GM23338 (cell line): ENCODE measurements around the gene PASK. TPM values are rescaled to one million over a fixed set of nuclear protein-coding genes. Genes with fewer than 3 reads are reported as not detected.

ENCODE experiments used
- ATAC-seq: fragments of 200-7000 bp; cut with Tn5 transposase; 3 replicates; pipeline ENCODE4 v1.9.1; 2020
- DNase-seq: peaks from one replicate; pipeline ENCODE4 v3.0.0-alpha.2; 2015; ENCODE audit warnings: low spot score
- H2AFZ ChIP-seq: fragments of 200-600 bp; sonication (generic); 2 replicates; pipeline ENCODE4 v1.8.0; 2016; ENCODE audit warnings: antibody characterized with exemption, mild to moderate bottlenecking, moderate library complexity
- H3F3A ChIP-seq: fragments of 200-600 bp; sonication (generic); replicated peaks from 2 replicates; pipeline ENCODE4 v1.8.0; 2017; ENCODE audit warnings: antibody characterized with exemption, mixed run types, low read depth
- H3K27ac ChIP-seq: fragments of 200-600 bp; sonication (generic); 2 replicates; pipeline ENCODE4 v1.6.1; 2016; ENCODE audit warnings: low read depth
- H3K27me3 ChIP-seq: fragments of 200-600 bp; sonication (generic); 2 replicates; pipeline ENCODE4 v1.8.0; 2016; ENCODE audit warnings: mild to moderate bottlenecking, mixed run types, moderate library complexity; ENCODE audit not compliant: insufficient read depth
- H3K36me3 ChIP-seq: fragments of 200-600 bp; sonication (generic); 2 replicates; pipeline ENCODE4 v1.8.0; 2016; ENCODE audit warnings: mild to moderate bottlenecking; ENCODE audit not compliant: insufficient read depth
- H3K4me1 ChIP-seq: fragments of 200-600 bp; sonication (generic); 2 replicates; pipeline ENCODE4 v1.8.0; 2016; ENCODE audit warnings: mild to moderate bottlenecking, moderate library complexity; ENCODE audit not compliant: insufficient read depth
- H3K4me2 ChIP-seq: fragments of 200-600 bp; sonication (generic); 2 replicates; pipeline ENCODE4 v1.7.1; 2017; ENCODE audit warnings: mixed run types
- H3K4me3 ChIP-seq: fragments of 200-600 bp; sonication (generic); 2 replicates; pipeline ENCODE4 v1.6.1; 2016; ENCODE audit warnings: mixed run types
- H3K79me2 ChIP-seq: fragments of 200-600 bp; sonication (generic); replicated peaks from 2 replicates; pipeline ENCODE4 v1.8.0; 2017; ENCODE audit warnings: mild to moderate bottlenecking; ENCODE audit not compliant: insufficient read depth
- H3K9me2 ChIP-seq: fragments of 200-600 bp; sonication (generic); 2 replicates; pipeline ENCODE4 v1.8.0; 2017; ENCODE audit not compliant: insufficient read depth
- H4K20me1 ChIP-seq: fragments of 200-600 bp; sonication (generic); replicated peaks from 2 replicates; pipeline ENCODE4 v1.8.0; 2017; ENCODE audit warnings: mild to moderate bottlenecking; ENCODE audit not compliant: insufficient read depth
- H3K27ac Mint-ChIP-seq: 2 replicates; pipeline ENCODE4 v1.8.0; 2020; ENCODE audit warnings: inconsistent platforms, mild to moderate bottlenecking, moderate library complexity, mixed read lengths
- H3K27me3 Mint-ChIP-seq: 3 replicates; pipeline ENCODE4 v1.8.0; 2022; ENCODE audit warnings: low read depth, mild to moderate bottlenecking, moderate library complexity, mixed read lengths, inconsistent platforms; ENCODE audit not compliant: insufficient read depth, poor library complexity
- H3K36me3 Mint-ChIP-seq: 3 replicates; pipeline ENCODE4 v1.8.0; 2021; ENCODE audit warnings: low read depth, mild to moderate bottlenecking, inconsistent platforms, moderate library complexity, mixed read lengths
- H3K4me1 Mint-ChIP-seq: 3 replicates; pipeline ENCODE4 v1.8.0; 2020; ENCODE audit warnings: mild to moderate bottlenecking, inconsistent platforms, mixed read lengths
- H3K4me3 Mint-ChIP-seq: 3 replicates; pipeline ENCODE4 v1.8.0; 2021; ENCODE audit warnings: moderate library complexity, mild to moderate bottlenecking, inconsistent platforms, mixed read lengths
- H3K9me3 Mint-ChIP-seq: 3 replicates; pipeline ENCODE4 v1.8.0; 2020; ENCODE audit warnings: moderate library complexity, mild to moderate bottlenecking, inconsistent platforms, mixed read lengths
- ETS1 ChIP-seq: IDR thresholded peaks from 2 replicates; pipeline ENCODE4 v1.6.1; 2016; ENCODE audit warnings: antibody characterized with exemption
- EZH2 ChIP-seq: fragments of 200-600 bp; sonication (generic); IDR thresholded peaks from one replicate; pipeline ENCODE4 v1.8.0; 2017; ENCODE audit warnings: antibody characterized with exemption, mild to moderate bottlenecking, low read depth; ENCODE audit not compliant: unreplicated experiment
- EZH2phosphoT487 ChIP-seq: fragments of 200-600 bp; sonication (generic); IDR thresholded peaks from one replicate; pipeline ENCODE4 v1.8.1; 2018; ENCODE audit warnings: antibody characterized with exemption; ENCODE audit not compliant: unreplicated experiment
- JUNB ChIP-seq: IDR thresholded peaks from one replicate; pipeline ENCODE4 v1.6.1; 2016; ENCODE audit warnings: antibody characterized with exemption; ENCODE audit not compliant: unreplicated experiment
- NANOG ChIP-seq: IDR thresholded peaks from 2 replicates; pipeline ENCODE4 v1.6.1; 2016; ENCODE audit warnings: antibody characterized with exemption, borderline replicate concordance
- POLR2AphosphoS5 ChIP-seq: IDR thresholded peaks from 2 replicates; pipeline ENCODE4 v1.6.1; 2016; ENCODE audit warnings: antibody characterized with exemption, low read depth
- REST ChIP-seq: IDR thresholded peaks from one replicate; pipeline ENCODE4 v1.6.1; 2018; ENCODE audit warnings: antibody characterized with exemption; ENCODE audit not compliant: unreplicated experiment
- STAT1 ChIP-seq: IDR thresholded peaks from one replicate; pipeline ENCODE4 v1.6.1; 2016; ENCODE audit warnings: antibody characterized with exemption; ENCODE audit not compliant: unreplicated experiment
- ZNF114 ChIP-seq: fragments of 250-450 bp; sonication (Bioruptor Pico); IDR thresholded peaks from 2 replicates; pipeline ENCODE4 v1.5.0; 2020; ENCODE audit warnings: mild to moderate bottlenecking, moderate library complexity
- ZNF331 ChIP-seq: fragments of 250-450 bp; sonication (Bioruptor Pico); IDR thresholded peaks from 2 replicates; pipeline ENCODE4 v1.5.0; 2020; ENCODE audit warnings: low read depth, mild to moderate bottlenecking, moderate library complexity
- ZNF462 ChIP-seq: fragments of 250-450 bp; sonication (Bioruptor Pico); IDR thresholded peaks from 2 replicates; pipeline ENCODE4 v1.5.0; 2020; ENCODE audit warnings: mild to moderate bottlenecking, moderate library complexity
- polyA plus RNA-seq: library from polyadenylated mRNA; unstranded; fragments of >200 nt; fragmentation: Nextera tagmentation; extraction: Ambion mirVana; gene quantifications from 2 replicates; pipeline ENCODE4 v1.2.1, GENCODE V29; 2016
- total RNA-seq: library from RNA; depleted of rRNA; stranded (reverse); fragments of >200 nt; shearing (Covaris generic); gene quantifications from 2 replicates; pipeline ENCODE4 v1.2.3, GENCODE V29; 2014

PASK gene
- total and polyA plus RNA-seq, 2 experiments from 2014 or later: 12.5 to 38.4 TPM

- Histone ChIP-seq H3K4me2 (peak overlapping the region; percentile 79), H3K36me3 (peaks cover under 1% of the 10 kb centered on the region; the same call in 1 of the 2 replicates), H3K27ac (no peak overlapping the region), H3K79me2 (peaks cover 37% of the 10 kb centered on the region), H2AFZ (peak overlapping the region; percentile 99; the same call in 1 of the 2 replicates), H3F3A (peaks cover 7% of the 10 kb centered on the region; the same call in 1 of the 2 replicates), H3K27me3 (no peaks in the 10 kb centered on the region), H4K20me1 (peaks cover 16% of the 10 kb centered on the region), H3K4me1 (peaks cover 4% of the 10 kb centered on the region; the same call in 1 of the 2 replicates), H3K9me2 (no peaks in the 10 kb centered on the region), H3K4me3 (peak overlapping the region; percentile 94)
- no peak for TF ChIP-seq REST
- TF ChIP-seq ZNF462 (CRISPR knock-in tag): no peak
- TF ChIP-seq ZNF331 (CRISPR knock-in tag): no peak
- no peak for TF ChIP-seq EZH2
- no peak for TF ChIP-seq JUNB
- TF ChIP-seq STAT1: no peak
- no peak for TF ChIP-seq EZH2phosphoT487
- no peak for TF ChIP-seq ETS1
- no peak for TF ChIP-seq NANOG
- no peak for TF ChIP-seq ZNF114
- no peak for TF ChIP-seq POLR2AphosphoS5
- Mint-ChIP-seq H3K4me3 (peak overlapping the region; percentile 95), H3K36me3 (peaks cover 19% of the 10 kb centered on the region), H3K9me3 (no peaks in the 10 kb centered on the region), H3K27ac (0 out of 2 replicates have a peak overlapping the region, but pooled peaks have one; percentile 97), H3K4me1 (peaks cover 6% of the 10 kb centered on the region; the same call in 1 of the 3 replicates), H3K27me3 (peaks cover 4% of the 10 kb centered on the region)
- ATAC-seq (peak; percentile 7; the same call in 1 of the 3 replicates), DNase-seq (no peak)
Measured at GRCh38 chr2:241103176-241103595, 46.1 kb downstream of the PASK start.
